SU-DHL-6 (cell line): ENCODE data around the gene AK1.
"Not testable (repeated sequence)": the region's sequence is repeated elsewhere in the genome, so short reads cannot be mapped to it uniquely, and the experiment has no call there.

Source experiments
- H2AFZ ChIP-seq: fragments of 200-600 bp; sonication (generic); 2 replicates; pipeline ENCODE4 v1.6.1; 2014; ENCODE audit warnings: low read depth, mild to moderate bottlenecking, moderate library complexity, mixed read lengths, antibody characterized with exemption, low read length; ENCODE audit not compliant: severe bottlenecking
- H3F3A ChIP-seq: fragments of 200-600 bp; shearing (Covaris generic); 2 replicates; pipeline ENCODE4 v1.6.0; 2016; ENCODE audit warnings: antibody characterized with exemption, mild to moderate bottlenecking; ENCODE audit not compliant: insufficient read depth
- H3K27ac ChIP-seq: fragments of 200-600 bp; sonication (generic); 2 replicates; pipeline ENCODE4 v1.5.1; 2016; ENCODE audit warnings: low read depth, mild to moderate bottlenecking, low read length, moderate library complexity, mixed read lengths
- H3K27me3 ChIP-seq: fragments of 200-600 bp; sonication (generic), shearing (Covaris generic); 2 replicates; pipeline ENCODE4 v1.6.0; 2014; ENCODE audit warnings: mild to moderate bottlenecking, low read length
- H3K36me3 ChIP-seq: fragments of 200-600 bp; sonication (generic); 2 replicates; pipeline ENCODE4 v1.6.1; 2014; ENCODE audit warnings: mild to moderate bottlenecking, low read length, mixed read lengths
- H3K4me2 ChIP-seq: fragments of 300-600, 200-600 bp; shearing (Covaris generic), sonication (generic); 2 replicates; pipeline ENCODE4 v1.6.0; 2014; ENCODE audit warnings: low read length, low read depth, mild to moderate bottlenecking; ENCODE audit not compliant: poor library complexity, severe bottlenecking
- H3K4me3 ChIP-seq: fragments of 200-600 bp; sonication (generic); 2 replicates; pipeline ENCODE4 v1.5.1; 2014; ENCODE audit warnings: antibody characterized with exemption, low read length, mild to moderate bottlenecking, mixed read lengths; ENCODE audit not compliant: insufficient read depth, poor library complexity, severe bottlenecking
- H3K79me2 ChIP-seq: fragments of 200-600 bp; sonication (generic); 2 replicates; pipeline ENCODE4 v1.6.1; 2014; ENCODE audit warnings: mild to moderate bottlenecking, low read length, moderate library complexity; ENCODE audit not compliant: insufficient read depth
- H3K9ac ChIP-seq: fragments of 200-600 bp; sonication (generic); 2 replicates; pipeline ENCODE4 v1.7.0; 2014; ENCODE audit warnings: mild to moderate bottlenecking, low read length
- H3K9me2 ChIP-seq: fragments of 200-600 bp; sonication (generic); replicated peaks from 2 replicates; pipeline ENCODE4 v1.6.1; 2014; ENCODE audit warnings: low read length; ENCODE audit not compliant: insufficient read depth
- H3K9me3 ChIP-seq: fragments of 200-600 bp; sonication (generic); 2 replicates; pipeline ENCODE4 v1.6.1; 2014; ENCODE audit warnings: low read length, mixed read lengths; ENCODE audit not compliant: insufficient read depth
- H4K20me1 ChIP-seq: fragments of 200-600 bp; sonication (generic); 2 replicates; pipeline ENCODE4 v1.6.1; 2014; ENCODE audit warnings: low read depth, mild to moderate bottlenecking, antibody characterized with exemption, low read length, moderate library complexity, mixed read lengths
- CTCF ChIP-seq: fragments of 200-600 bp; sonication (generic); IDR thresholded peaks from one replicate; pipeline ENCODE4 v1.5.1; 2017; ENCODE audit warnings: antibody characterized with exemption, mild to moderate bottlenecking, low read length, moderate library complexity; ENCODE audit not compliant: insufficient read depth, poor library complexity, severe bottlenecking
- EZH2phosphoT487 ChIP-seq: fragments of 200-600 bp; sonication (generic), shearing (Covaris generic); conservative IDR thresholded peaks from 2 replicates; pipeline ENCODE4 v1.6.1; 2018; ENCODE audit warnings: mild to moderate bottlenecking, antibody characterized with exemption, low read length, moderate library complexity, mixed read lengths

The AK1 gene

GRCh38 chr9:127870887-127871286 is 6.6 kb downstream of the AK1 start:
- Histone ChIP-seq H3K9me3 (no peaks in the 10 kb centered on the region), H2AFZ (no peak overlapping the region), H3K4me3 (no peak overlapping the region), H3K9ac (no peak overlapping the region), H3K27ac (no peak overlapping the region), H3F3A (no peaks in the 10 kb centered on the region), H3K36me3 (no peaks in the 10 kb centered on the region), H3K79me2 (no peaks in the 10 kb centered on the region), H3K27me3 (no peaks in the 10 kb centered on the region), H3K9me2 (no peaks in the 10 kb centered on the region), H4K20me1 (no peaks in the 10 kb centered on the region), H3K4me2 (no peak overlapping the region)
- no peak for TF ChIP-seq EZH2phosphoT487
- no peak for TF ChIP-seq CTCF

GRCh38 chr9:127870153-127870491 is 7.4 kb downstream of the AK1 start:
- not testable (repeated sequence) for H2AFZ ChIP-seq, H3K4me2 ChIP-seq

GRCh38 chr9:127869310-127870152 is 7.9 kb downstream of the AK1 start:
- Histone ChIP-seq H3K27ac (no peak overlapping the region), H2AFZ (no peak overlapping the region), H3K4me2 (no peak overlapping the region), H3K9ac (no peak overlapping the region), H3K36me3 (no peaks in the 10 kb centered on the region), H3K27me3 (no peaks in the 10 kb centered on the region), H3K9me2 (no peaks in the 10 kb centered on the region), H3F3A (no peaks in the 10 kb centered on the region), H3K4me3 (no peak overlapping the region), H3K9me3 (no peaks in the 10 kb centered on the region), H4K20me1 (no peaks in the 10 kb centered on the region), H3K79me2 (no peaks in the 10 kb centered on the region)
- peak; percentile 82 for TF ChIP-seq CTCF
- TF ChIP-seq EZH2phosphoT487: no peak

More at GRCh38 chr9:127870153-127870491, 7.4 kb downstream of the AK1 start:
- H3K36me3 ChIP-seq, H3K9me3 ChIP-seq, H4K20me1 ChIP-seq, H3K4me3 ChIP-seq, H3K9ac ChIP-seq, H3K27me3 ChIP-seq, H3K9me2 ChIP-seq, H3K27ac ChIP-seq, H3F3A ChIP-seq, H3K79me2 ChIP-seq: not testable (repeated sequence)
- TF ChIP-seq CTCF: peak; percentile 1
